SU-DHL-6 (cell line): ENCODE measurements around the gene OR9Q1.

Experiments
- H2AFZ ChIP-seq: fragments of 200-600 bp; sonication (generic); 2 replicates; pipeline ENCODE4 v1.6.1; 2014; ENCODE audit warnings: low read depth, mild to moderate bottlenecking, moderate library complexity, mixed read lengths, antibody characterized with exemption, low read length; ENCODE audit not compliant: severe bottlenecking
- H3F3A ChIP-seq: fragments of 200-600 bp; shearing (Covaris generic); 2 replicates; pipeline ENCODE4 v1.6.0; 2016; ENCODE audit warnings: antibody characterized with exemption, mild to moderate bottlenecking; ENCODE audit not compliant: insufficient read depth
- H3K27ac ChIP-seq: fragments of 200-600 bp; sonication (generic); 2 replicates; pipeline ENCODE4 v1.5.1; 2016; ENCODE audit warnings: low read depth, mild to moderate bottlenecking, low read length, moderate library complexity, mixed read lengths
- H3K27me3 ChIP-seq: fragments of 200-600 bp; sonication (generic), shearing (Covaris generic); 2 replicates; pipeline ENCODE4 v1.6.0; 2014; ENCODE audit warnings: mild to moderate bottlenecking, low read length
- H3K36me3 ChIP-seq: fragments of 200-600 bp; sonication (generic); 2 replicates; pipeline ENCODE4 v1.6.1; 2014; ENCODE audit warnings: mild to moderate bottlenecking, low read length, mixed read lengths
- H3K4me2 ChIP-seq: fragments of 300-600, 200-600 bp; shearing (Covaris generic), sonication (generic); 2 replicates; pipeline ENCODE4 v1.6.0; 2014; ENCODE audit warnings: low read length, low read depth, mild to moderate bottlenecking; ENCODE audit not compliant: poor library complexity, severe bottlenecking
- H3K4me3 ChIP-seq: fragments of 200-600 bp; sonication (generic); 2 replicates; pipeline ENCODE4 v1.5.1; 2014; ENCODE audit warnings: antibody characterized with exemption, low read length, mild to moderate bottlenecking, mixed read lengths; ENCODE audit not compliant: insufficient read depth, poor library complexity, severe bottlenecking
- H3K79me2 ChIP-seq: fragments of 200-600 bp; sonication (generic); 2 replicates; pipeline ENCODE4 v1.6.1; 2014; ENCODE audit warnings: mild to moderate bottlenecking, low read length, moderate library complexity; ENCODE audit not compliant: insufficient read depth
- H3K9ac ChIP-seq: fragments of 200-600 bp; sonication (generic); 2 replicates; pipeline ENCODE4 v1.7.0; 2014; ENCODE audit warnings: mild to moderate bottlenecking, low read length
- H3K9me2 ChIP-seq: fragments of 200-600 bp; sonication (generic); replicated peaks from 2 replicates; pipeline ENCODE4 v1.6.1; 2014; ENCODE audit warnings: low read length; ENCODE audit not compliant: insufficient read depth
- H3K9me3 ChIP-seq: fragments of 200-600 bp; sonication (generic); 2 replicates; pipeline ENCODE4 v1.6.1; 2014; ENCODE audit warnings: low read length, mixed read lengths; ENCODE audit not compliant: insufficient read depth
- H4K20me1 ChIP-seq: fragments of 200-600 bp; sonication (generic); 2 replicates; pipeline ENCODE4 v1.6.1; 2014; ENCODE audit warnings: low read depth, mild to moderate bottlenecking, antibody characterized with exemption, low read length, moderate library complexity, mixed read lengths
- CTCF ChIP-seq: fragments of 200-600 bp; sonication (generic); IDR thresholded peaks from one replicate; pipeline ENCODE4 v1.5.1; 2017; ENCODE audit warnings: antibody characterized with exemption, mild to moderate bottlenecking, low read length, moderate library complexity; ENCODE audit not compliant: insufficient read depth, poor library complexity, severe bottlenecking
- EZH2phosphoT487 ChIP-seq: fragments of 200-600 bp; sonication (generic), shearing (Covaris generic); conservative IDR thresholded peaks from 2 replicates; pipeline ENCODE4 v1.6.1; 2018; ENCODE audit warnings: mild to moderate bottlenecking, antibody characterized with exemption, low read length, moderate library complexity, mixed read lengths

OR9Q1 gene

GRCh38 chr11:58216476-58216875, 192.8 kb downstream of the OR9Q1 start:
- H3K9me2 ChIP-seq: no peaks in the 10 kb centered on the region
- no peaks in the 10 kb centered on the region for H3K79me2 ChIP-seq
- no peaks in the 10 kb centered on the region for H3K27me3 ChIP-seq
- no peaks in the 10 kb centered on the region for H4K20me1 ChIP-seq
- H3K27ac ChIP-seq: no peak overlapping the region
- no peak overlapping the region for H3K9ac ChIP-seq
- no peaks in the 10 kb centered on the region for H3F3A ChIP-seq
- H3K9me3 ChIP-seq: no peaks in the 10 kb centered on the region
- H2AFZ ChIP-seq: no peak overlapping the region
- H3K4me2 ChIP-seq: no peak overlapping the region
- H3K36me3 ChIP-seq: no peaks in the 10 kb centered on the region
- TF ChIP-seq CTCF: no peak
- no peak for TF ChIP-seq EZH2phosphoT487
- no peak overlapping the region for H3K4me3 ChIP-seq

GRCh38 chr11:58222721-58223120, 199.0 kb downstream of the OR9Q1 start:
- Histone ChIP-seq H3F3A (no peaks in the 10 kb centered on the region), H3K36me3 (no peaks in the 10 kb centered on the region), H3K27ac (no peak overlapping the region), H3K4me2 (no peak overlapping the region), H2AFZ (no peak overlapping the region), H3K4me3 (no peak overlapping the region), H4K20me1 (no peaks in the 10 kb centered on the region), H3K9me2 (no peaks in the 10 kb centered on the region), H3K9ac (no peak overlapping the region), H3K27me3 (no peaks in the 10 kb centered on the region), H3K9me3 (no peaks in the 10 kb centered on the region), H3K79me2 (no peaks in the 10 kb centered on the region)
- TF ChIP-seq EZH2phosphoT487 (no peak), CTCF (no peak)

GRCh38 chr11:58227956-58228615, 204.4 kb downstream of the OR9Q1 start:
- no peaks in the 10 kb centered on the region for H3K9me3 ChIP-seq
- H3K4me2 ChIP-seq: no peak overlapping the region
- 0 out of 2 replicates have a peak, but pooled peaks cover 4% of the 10 kb centered on the region for H4K20me1 ChIP-seq
- H3F3A ChIP-seq: no peaks in the 10 kb centered on the region
- no peak overlapping the region for H2AFZ ChIP-seq
- no peak overlapping the region for H3K4me3 ChIP-seq
- no peaks in the 10 kb centered on the region for H3K36me3 ChIP-seq
- H3K79me2 ChIP-seq: no peaks in the 10 kb centered on the region
- TF ChIP-seq EZH2phosphoT487 (no peak), CTCF (no peak)
- H3K9ac ChIP-seq: no peak overlapping the region
- no peaks in the 10 kb centered on the region for H3K9me2 ChIP-seq
- H3K27me3 ChIP-seq: no peaks in the 10 kb centered on the region
- no peak overlapping the region for H3K27ac ChIP-seq
